ENCODE results near the gene CCSER1. TPM values are rescaled to one million over a fixed set of nuclear protein-coding genes. Genes with fewer than 3 reads are reported as not detected.

CCSER1 gene
- total RNA-seq, 1 experiment from 2014 or later: not detected

Other genes starting within 250 kb of the CCSER1 start
- not detected in 2 replicates for gene MMRN1, start 232.5 kb upstream of the CCSER1 start, total RNA-seq (2014; rRNA removed)

All from LHCN-M2 (cell line).